Natural killer cell (primary cell): ENCODE measurements around the gene GRIN3B. TPM values are rescaled to one million over a fixed set of nuclear protein-coding genes. Genes with fewer than 3 reads are reported as not detected.

Experiments
- ATAC-seq, 3 donors: fragments of 150-1000 bp in 2 of 3; fragments of 200-7000 bp in 1 of 3; cut with Tn5 transposase; 1 replicate in 1 of 3; 2 replicates in 2 of 3; pipeline ENCODE4 v1.10.0; 2021; ENCODE audit warnings: mild to moderate bottlenecking in 2 of 3, moderate library complexity in 2 of 3
- DNase-seq, 2 donors: peaks; one replicate each; pipeline versions ENCODE4 v3.0.0 to v3.0.0-alpha.2; 2013 to 2021; ENCODE audit warnings: mixed read lengths in 1 of 2
- H3K27ac ChIP-seq: one replicate; pipeline ENCODE4 v1.5.1; 2013; ENCODE audit warnings: mild to moderate bottlenecking, low read length
- H3K27me3 ChIP-seq: one replicate; pipeline ENCODE4 v1.6.1; 2013; ENCODE audit warnings: low read length; ENCODE audit not compliant: control insufficient read depth, insufficient read depth
- H3K36me3 ChIP-seq: one replicate; pipeline ENCODE4 v1.6.1; 2013; ENCODE audit warnings: low read length; ENCODE audit not compliant: control insufficient read depth, insufficient read depth
- H3K4me1 ChIP-seq: one replicate; pipeline ENCODE4 v1.6.1; 2013; ENCODE audit warnings: low read length; ENCODE audit not compliant: control insufficient read depth, insufficient read depth
- H3K4me3 ChIP-seq: one replicate; pipeline ENCODE4 v1.5.1; 2013; ENCODE audit warnings: low read length
- H3K9me3 ChIP-seq: one replicate; pipeline ENCODE4 v1.6.1; 2013; ENCODE audit warnings: low read length; ENCODE audit not compliant: control insufficient read depth, insufficient read depth
- H3K27ac Mint-ChIP-seq, 2 donors: one replicate each; pipeline ENCODE4 v1.8.0; 2022; ENCODE audit warnings: mild to moderate bottlenecking in 2 of 2, mixed read lengths in 2 of 2, moderate library complexity in 1 of 2
- H3K27me3 Mint-ChIP-seq, 2 donors: one replicate each; pipeline ENCODE4 v1.8.0; 2022; ENCODE audit warnings: low read depth in 2 of 2, mixed read lengths in 2 of 2
- H3K36me3 Mint-ChIP-seq: one replicate; pipeline ENCODE4 v1.8.0; 2022; ENCODE audit warnings: mixed read lengths
- H3K4me1 Mint-ChIP-seq, 2 donors: one replicate each; pipeline ENCODE4 v1.8.0; 2022; ENCODE audit warnings: mixed read lengths in 2 of 2
- H3K4me3 Mint-ChIP-seq: one replicate; pipeline ENCODE4 v1.8.0; 2022; ENCODE audit warnings: mild to moderate bottlenecking, moderate library complexity, mixed read lengths
- H3K9me3 Mint-ChIP-seq, 2 donors: one replicate each; pipeline ENCODE4 v1.8.0; 2022; ENCODE audit warnings: mixed read lengths in 2 of 2
- WGBS: methylation state at CpG from one replicate; pipeline ENCODE4 v1.1.7; 2013; ENCODE audit warnings: missing lambda C conversion rate; ENCODE audit not compliant: insufficient coverage; 5-methylcytosine and 5-hydroxymethylcytosine counted together
- intact Hi-C: fragments of 100-400 bp; cut with micrococcal nuclease; formaldehyde crosslinking; loops from one replicate; pipeline ENCODE4 v1.14.2; 2022
- total RNA-seq, 4 donors: library from RNA; stranded (reverse); fragments of 120-200 nt in 1 of 4; gene quantifications; one replicate each; pipeline versions ENCODE4 v1.2.3 to v1.2.4, GENCODE V29; 2013 to 2022
- TF ChIP-seq, protein P1 (sequence below): fragments of 200-600 bp; IDR thresholded peaks from one replicate; pipeline ENCODE4 v1.8.0; 2022; ENCODE audit warnings: antibody characterized with exemption

GRIN3B gene
- total RNA-seq, 3 donors from 2014 or later (not counting 1 experiment from before 2014, with no cell fraction given), result 0.09 to 0.15 TPM; not detected in 1

DNA sequence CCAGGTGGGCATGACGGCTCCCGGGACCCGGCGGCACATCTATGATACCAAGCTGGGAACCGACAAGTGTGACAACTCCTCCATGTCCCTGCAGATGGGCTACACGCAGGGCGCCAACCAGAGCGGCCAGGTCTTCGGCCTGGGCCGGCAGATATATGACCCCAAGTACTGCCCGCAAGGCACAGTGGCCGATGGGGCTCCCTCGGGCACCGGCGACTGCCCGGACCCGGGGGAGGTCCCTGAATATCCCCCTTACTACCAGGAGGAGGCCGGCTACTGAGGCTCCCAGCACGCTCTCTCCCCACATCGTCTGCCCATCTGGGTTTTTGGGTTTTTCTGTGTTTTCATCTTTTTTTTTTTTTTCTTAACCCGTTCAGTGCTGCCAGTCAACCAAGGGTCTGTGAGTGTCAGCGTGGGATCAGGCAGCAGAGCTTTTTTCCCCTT lies 37.4 kb downstream of the GRIN3B start:
- Mint-ChIP-seq H3K27ac (peak overlapping the region; percentile 85 to 92), H3K27me3 (no peaks in the 10 kb centered on the region), H3K36me3 (no peaks in the 10 kb centered on the region), H3K4me3 (peak overlapping the region; percentile 67), H3K9me3 (no peaks in the 10 kb centered on the region), H3K4me1 (peaks cover 39 to 53% of the 10 kb centered on the region in 2 donors)
- Histone ChIP-seq H3K9me3 (no peaks in the 10 kb centered on the region), H3K27me3 (no peaks in the 10 kb centered on the region), H3K4me1 (peaks cover 65% of the 10 kb centered on the region), H3K36me3 (peaks cover 40% of the 10 kb centered on the region), H3K27ac (peak overlapping the region; percentile 66), H3K4me3 (no peak overlapping the region)
- TF ChIP-seq, protein P1, sequence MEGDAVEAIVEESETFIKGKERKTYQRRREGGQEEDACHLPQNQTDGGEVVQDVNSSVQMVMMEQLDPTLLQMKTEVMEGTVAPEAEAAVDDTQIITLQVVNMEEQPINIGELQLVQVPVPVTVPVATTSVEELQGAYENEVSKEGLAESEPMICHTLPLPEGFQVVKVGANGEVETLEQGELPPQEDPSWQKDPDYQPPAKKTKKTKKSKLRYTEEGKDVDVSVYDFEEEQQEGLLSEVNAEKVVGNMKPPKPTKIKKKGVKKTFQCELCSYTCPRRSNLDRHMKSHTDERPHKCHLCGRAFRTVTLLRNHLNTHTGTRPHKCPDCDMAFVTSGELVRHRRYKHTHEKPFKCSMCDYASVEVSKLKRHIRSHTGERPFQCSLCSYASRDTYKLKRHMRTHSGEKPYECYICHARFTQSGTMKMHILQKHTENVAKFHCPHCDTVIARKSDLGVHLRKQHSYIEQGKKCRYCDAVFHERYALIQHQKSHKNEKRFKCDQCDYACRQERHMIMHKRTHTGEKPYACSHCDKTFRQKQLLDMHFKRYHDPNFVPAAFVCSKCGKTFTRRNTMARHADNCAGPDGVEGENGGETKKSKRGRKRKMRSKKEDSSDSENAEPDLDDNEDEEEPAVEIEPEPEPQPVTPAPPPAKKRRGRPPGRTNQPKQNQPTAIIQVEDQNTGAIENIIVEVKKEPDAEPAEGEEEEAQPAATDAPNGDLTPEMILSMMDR, result no peak
- DNase-seq, result peak in 1 of 2 donors; percentile 40
- ATAC-seq, result no peak
- intact Hi-C loops, result no loop called here
- 40% methylated on average over 22 of the region's 22 CpGs for WGBS

DNA sequence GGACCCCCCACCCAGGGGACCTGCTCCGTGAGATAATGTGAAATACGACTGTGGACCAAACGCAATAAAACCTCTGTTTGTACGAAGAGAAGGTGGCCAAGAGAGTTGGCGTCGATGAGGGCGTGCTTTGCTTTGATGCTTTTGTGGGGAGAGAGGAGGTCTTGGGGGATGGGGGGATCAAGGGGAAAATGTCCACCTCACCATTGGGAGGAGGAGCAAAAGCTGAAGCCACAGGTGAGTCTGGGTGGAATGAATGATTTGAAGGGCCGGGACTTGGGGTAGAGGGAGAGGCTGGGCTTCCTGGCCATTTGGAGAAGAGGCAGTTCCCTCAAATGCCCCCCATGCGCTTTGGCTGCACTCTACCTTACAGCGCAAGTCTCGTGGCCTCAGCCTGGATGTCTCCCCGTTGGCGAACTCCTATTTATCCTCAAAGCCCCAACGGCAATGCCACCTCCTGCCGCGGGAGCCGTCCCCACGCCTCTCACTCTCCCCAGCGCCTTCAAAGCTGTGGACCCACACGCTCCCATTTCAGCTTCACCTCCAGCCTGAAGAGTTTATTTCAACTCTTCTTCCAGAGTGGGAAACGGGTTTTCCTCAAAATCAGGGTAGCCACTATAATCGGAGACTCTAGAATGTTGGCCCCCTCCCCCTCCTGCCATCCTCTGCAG lies 38.9 kb downstream of the GRIN3B start:
- Histone ChIP-seq H3K36me3 (peaks cover 39% of the 10 kb centered on the region), H3K27ac (peak overlapping the region; percentile 66), H3K4me3 (peak overlapping the region; percentile 83), H3K4me1 (peaks cover 65% of the 10 kb centered on the region), H3K9me3 (no peaks in the 10 kb centered on the region), H3K27me3 (no peaks in the 10 kb centered on the region)
- Mint-ChIP-seq H3K4me1 (peaks cover 39 to 53% of the 10 kb centered on the region in 2 donors), H3K27me3 (no peaks in the 10 kb centered on the region), H3K4me3 (peak overlapping the region; percentile 98), H3K9me3 (no peaks in the 10 kb centered on the region), H3K27ac (peak overlapping the region; percentile 85 to 92), H3K36me3 (no peaks in the 10 kb centered on the region)
- no peak for ATAC-seq
- TF ChIP-seq, protein P1, result no peak
- intact Hi-C loops, result no loop called here
- DNase-seq, result peak in 1 of 2 donors; percentile 50
- 72% methylated on average over 22 of the region's 22 CpGs for WGBS

DNA sequence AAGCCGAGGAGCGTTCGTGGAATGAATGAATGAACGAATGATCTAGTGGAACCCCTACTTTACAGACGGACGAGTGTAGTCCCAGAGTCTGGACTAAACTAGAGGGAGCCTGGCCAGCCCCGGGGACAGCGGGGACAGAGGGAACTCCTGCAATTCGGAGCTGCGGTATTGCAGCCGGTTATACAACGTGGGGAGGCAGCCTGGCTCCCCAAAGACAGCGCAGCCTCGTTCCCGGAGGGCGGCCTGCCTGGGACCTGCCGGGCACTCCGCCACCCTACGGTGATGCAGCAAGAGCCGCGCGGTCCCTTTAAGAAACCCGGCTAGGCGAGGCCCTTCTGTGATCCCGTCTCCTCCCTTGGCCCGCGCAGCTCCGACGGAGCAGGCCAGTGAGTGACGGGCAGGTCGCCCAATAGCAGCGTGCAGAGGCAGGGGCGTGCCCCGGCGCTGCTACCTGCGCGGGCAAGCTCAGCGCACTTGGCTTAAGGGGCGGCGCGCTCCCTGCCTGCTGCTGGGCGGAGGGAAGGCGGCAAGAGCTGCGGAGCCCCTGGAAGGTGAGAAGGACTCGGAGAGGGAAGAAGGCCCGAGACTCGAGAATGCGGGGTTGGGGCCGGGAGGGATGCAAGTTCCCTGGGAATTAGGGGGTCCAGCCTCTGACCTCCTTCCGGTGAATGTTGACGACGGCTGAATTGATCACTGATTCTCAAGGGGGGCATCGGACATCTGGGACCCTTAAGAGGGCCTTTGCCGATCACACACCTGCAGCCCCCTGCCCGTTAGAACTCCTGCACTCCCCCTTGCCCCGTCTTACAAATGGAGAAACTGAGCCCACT lies 39.6 kb downstream of the GRIN3B start, which contains the start of gene ABCA7:
ABCA7 (plus strand) TSS at position 462 of the 830 bp plus-strand sequence. CDS start 1,255 bp downstream, outside the sequence.
- peak within 1 kb of the TSS; percentile 83 for H3K4me3 ChIP-seq
- ATAC-seq (peak; percentile 95 to 98 (median 96)), DNase-seq (peak; percentile 99)
- Mint-ChIP-seq H3K27ac (peak within 1 kb of the TSS; percentile 85 to 92), H3K9me3 (no peaks in the 10 kb centered on the region), H3K4me1 (peaks cover 39 to 53% of the 10 kb centered on the region in 2 donors), H3K36me3 (no peaks in the 10 kb centered on the region), H3K27me3 (no peaks in the 10 kb centered on the region), H3K4me3 (peak within 1 kb of the TSS; percentile 98)
- H3K27me3 ChIP-seq, result no peaks in the 10 kb centered on the region
- peak within 1 kb of the TSS; percentile 34 for H3K27ac ChIP-seq
- H3K36me3 ChIP-seq, result peaks cover 43% of the 10 kb centered on the region
- TF ChIP-seq, protein P1, result no peak
- no peaks in the 10 kb centered on the region for H3K9me3 ChIP-seq
- 3% methylated on average over 56 of the region's 56 CpGs for WGBS
- intact Hi-C loops, result loop anchor here (2.0 kb wide), 1 partner anchor 19 kb away; the partner anchor contains the start of genes RNU6-2 and TMEM259
- H3K4me1 ChIP-seq, result peaks cover 65% of the 10 kb centered on the region
